Activated B cell treated with CpG ODN at 0.5 μM for 24 hours (primary cell): Measurements from ENCODE around the gene MCOLN1. TPM values are rescaled to one million over a fixed set of nuclear protein-coding genes. Genes with fewer than 3 reads are reported as not detected.

ENCODE experiments used
- ATAC-seq: fragments of 200-7000 bp; cut with Tn5 transposase; one replicate; pipeline ENCODE4 v1.10.0; 2021; ENCODE audit warnings: low read depth, mild to moderate bottlenecking, moderate library complexity
- CTCF ChIA-PET: fragments of 350-600 bp; sonication (Branson Sonifier 250); formaldehyde crosslinking; loops from one replicate; lab custom pipeline; 2021; ENCODE audit warnings: antibody characterized with exemption; lab: Charles Lee
- POLR2A ChIA-PET: fragments of 350-600 bp; sonication (Branson Sonifier 250); formaldehyde crosslinking; loops from one replicate; lab custom pipeline; 2021; ENCODE audit warnings: antibody characterized with exemption; lab: Charles Lee
- DNase-seq: peaks from one replicate; pipeline ENCODE4 v3.0.0; 2022
- H3K27ac Mint-ChIP-seq: one replicate; pipeline ENCODE4 v1.8.0; 2020; ENCODE audit warnings: mixed read lengths
- H3K27me3 Mint-ChIP-seq: one replicate; pipeline ENCODE4 v1.8.0; 2021; ENCODE audit warnings: mixed read lengths
- H3K36me3 Mint-ChIP-seq: one replicate; pipeline ENCODE4 v1.8.0; 2021; ENCODE audit warnings: low read depth, mixed read lengths
- H3K4me1 Mint-ChIP-seq: one replicate; pipeline ENCODE4 v1.8.0; 2021; ENCODE audit warnings: mixed read lengths
- H3K4me3 Mint-ChIP-seq: one replicate; pipeline ENCODE4 v1.8.0; 2020; ENCODE audit warnings: mild to moderate bottlenecking, mixed read lengths
- H3K9me3 Mint-ChIP-seq: one replicate; pipeline ENCODE4 v1.8.0; 2020; ENCODE audit warnings: mixed read lengths
- intact Hi-C: fragments of 100-400 bp; cut with micrococcal nuclease; formaldehyde crosslinking; loops from one replicate; pipeline ENCODE4 v1.15.1; 2024
- total RNA-seq: library from RNA; stranded (reverse); gene quantifications from 2 replicates; pipeline ENCODE4 v1.2.3, GENCODE V29; 2022
- TF ChIP-seq, protein P1 (sequence below): fragments of 200-600 bp; IDR thresholded peaks from one replicate; pipeline ENCODE4 v1.8.0; 2022; ENCODE audit warnings: antibody characterized with exemption, mild to moderate bottlenecking

The MCOLN1 gene
- total RNA-seq, 1 donor from 2014 or later, result 13.7 TPM

DNA sequence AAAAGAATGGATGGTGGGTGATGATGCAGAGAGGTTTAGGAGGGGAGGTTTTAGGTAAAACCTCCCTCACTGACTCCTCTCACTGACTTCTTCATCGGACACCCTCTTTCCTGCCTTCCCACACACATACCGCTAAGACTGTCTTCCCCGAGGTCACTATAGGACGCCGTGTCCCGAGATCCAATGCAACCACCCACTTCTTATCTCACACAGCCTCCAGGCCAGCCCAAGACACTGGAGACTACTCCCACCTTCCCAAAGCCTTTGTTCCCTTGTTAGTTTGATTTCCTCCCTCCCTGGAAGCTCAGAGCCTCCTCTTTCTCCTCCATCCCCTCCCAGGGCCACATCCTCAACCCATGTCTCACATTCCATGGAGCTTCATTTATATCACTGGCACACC lies 56.8 kb downstream of the MCOLN1 start:
- DNase-seq, result no peak
- ChIA-PET CTCF (no interaction called here), POLR2A (interaction anchor here (0.6 kb wide), 1 partner anchor 14 kb away, joined by 4 read pairs; no protein-coding TSS in a partner anchor)
- H3K4me3 Mint-ChIP-seq, result no peak overlapping the region
- no peaks in the 10 kb centered on the region for H3K9me3 Mint-ChIP-seq
- no peak overlapping the region for H3K27ac Mint-ChIP-seq
- H3K36me3 Mint-ChIP-seq, result no peaks in the 10 kb centered on the region
- TF ChIP-seq, protein P1, sequence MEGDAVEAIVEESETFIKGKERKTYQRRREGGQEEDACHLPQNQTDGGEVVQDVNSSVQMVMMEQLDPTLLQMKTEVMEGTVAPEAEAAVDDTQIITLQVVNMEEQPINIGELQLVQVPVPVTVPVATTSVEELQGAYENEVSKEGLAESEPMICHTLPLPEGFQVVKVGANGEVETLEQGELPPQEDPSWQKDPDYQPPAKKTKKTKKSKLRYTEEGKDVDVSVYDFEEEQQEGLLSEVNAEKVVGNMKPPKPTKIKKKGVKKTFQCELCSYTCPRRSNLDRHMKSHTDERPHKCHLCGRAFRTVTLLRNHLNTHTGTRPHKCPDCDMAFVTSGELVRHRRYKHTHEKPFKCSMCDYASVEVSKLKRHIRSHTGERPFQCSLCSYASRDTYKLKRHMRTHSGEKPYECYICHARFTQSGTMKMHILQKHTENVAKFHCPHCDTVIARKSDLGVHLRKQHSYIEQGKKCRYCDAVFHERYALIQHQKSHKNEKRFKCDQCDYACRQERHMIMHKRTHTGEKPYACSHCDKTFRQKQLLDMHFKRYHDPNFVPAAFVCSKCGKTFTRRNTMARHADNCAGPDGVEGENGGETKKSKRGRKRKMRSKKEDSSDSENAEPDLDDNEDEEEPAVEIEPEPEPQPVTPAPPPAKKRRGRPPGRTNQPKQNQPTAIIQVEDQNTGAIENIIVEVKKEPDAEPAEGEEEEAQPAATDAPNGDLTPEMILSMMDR, result no peak
- intact Hi-C loops, result no loop called here
- ATAC-seq, result no peak
- peaks cover 9% of the 10 kb centered on the region for H3K27me3 Mint-ChIP-seq
- H3K4me1 Mint-ChIP-seq, result no peaks in the 10 kb centered on the region

- ATAC-seq (no peak), DNase-seq (no peak)
- Mint-ChIP-seq H3K27ac (no peak overlapping the region), H3K4me1 (no peaks in the 10 kb centered on the region), H3K9me3 (no peaks in the 10 kb centered on the region), H3K27me3 (peaks cover 4% of the 10 kb centered on the region), H3K4me3 (no peak overlapping the region), H3K36me3 (no peaks in the 10 kb centered on the region)
- ChIA-PET POLR2A (no interaction called here), CTCF (no interaction called here)
- intact Hi-C loops, result no loop called here
- TF ChIP-seq, protein P1, result no peak
Observed at GRCh38 chr19:7582446-7582845, 60.0 kb downstream of the MCOLN1 start.

Other genes starting within 250 kb of the MCOLN1 start
- 3.2 and 3.3 TPM in 2 replicates for gene INSR, start 228.2 kb upstream of the MCOLN1 start, total RNA-seq
- 45.8 and 51.9 TPM in 2 replicates for gene ARHGEF18, start 173.7 kb upstream of the MCOLN1 start, total RNA-seq
- gene PEX11G, start 33.6 kb upstream of the MCOLN1 start, total RNA-seq, result 0.61 and 1.0 TPM in 2 replicates
- 13.5 and 16.9 TPM in 2 replicates for gene ZNF358, start 6.5 kb upstream of the MCOLN1 start, total RNA-seq
- 110 and 116 TPM in 2 replicates for gene PNPLA6, start 13.1 kb downstream of the MCOLN1 start, total RNA-seq
- 0.64 and 0.80 TPM in 2 replicates for gene CAMSAP3, start 73.2 kb downstream of the MCOLN1 start, total RNA-seq
- gene XAB2, start 106.9 kb downstream of the MCOLN1 start, total RNA-seq, result 47.4 and 51.8 TPM in 2 replicates
- 109 and 123 TPM in 2 replicates for gene PET100, start 107.2 kb downstream of the MCOLN1 start, total RNA-seq
- gene PCP2, start 111.1 kb downstream of the MCOLN1 start, total RNA-seq, result 2.1 and 2.8 TPM in 2 replicates
- 147 and 176 TPM in 2 replicates for gene STXBP2, start 114.5 kb downstream of the MCOLN1 start, total RNA-seq
- not detected in 2 replicates for gene RETN, start 146.4 kb downstream of the MCOLN1 start, total RNA-seq
- gene MCEMP1, start 154.5 kb downstream of the MCOLN1 start, total RNA-seq, result not detected in 2 replicates
- gene TRAPPC5, start 158.2 kb downstream of the MCOLN1 start, total RNA-seq, result 110 and 123 TPM in 2 replicates
- gene FCER2, start 179.5 kb downstream of the MCOLN1 start, total RNA-seq, result 191 and 193 TPM in 2 replicates
- 0.55 and 0.78 TPM in 2 replicates for gene CLEC4G, start 209.5 kb downstream of the MCOLN1 start, total RNA-seq
- 0.11 and 0.24 TPM in 2 replicates for gene CD209, start 224.9 kb downstream of the MCOLN1 start, total RNA-seq
- 1.3 and 2.0 TPM in 2 replicates for gene CLEC4M, start 240.6 kb downstream of the MCOLN1 start, total RNA-seq